ENCODE data around the gene ST3GAL5. TPM values are rescaled to one million over a fixed set of nuclear protein-coding genes. Genes with fewer than 3 reads are reported as not detected.

The ST3GAL5 gene
- total RNA-seq, 1 experiment from 2014 or later = 55.0 TPM

DNA sequence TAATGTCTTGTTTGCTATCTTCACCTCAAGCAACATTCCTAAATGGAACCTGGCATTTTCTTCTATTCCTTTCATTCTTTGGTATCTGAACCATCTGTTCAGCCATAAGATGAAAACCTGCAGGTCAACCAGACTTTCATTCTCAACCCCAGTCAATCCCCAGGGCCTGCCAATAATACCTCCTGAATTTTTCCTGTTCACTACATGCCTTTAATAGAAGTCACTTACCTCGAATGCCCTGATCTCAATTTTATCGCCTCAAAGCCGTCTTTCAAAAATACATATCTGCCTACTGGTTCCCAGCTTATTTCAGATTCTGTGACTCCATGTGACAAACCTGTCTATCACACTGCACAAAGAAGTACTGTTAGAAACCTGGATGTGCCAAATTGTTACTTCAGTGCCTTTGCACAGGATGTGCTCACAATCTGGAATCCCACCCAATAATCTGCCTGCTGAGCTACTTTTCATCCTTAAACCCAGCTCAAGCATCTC is 22.6 kb downstream of the ST3GAL5 start:
- DNase-seq (ENCODE audit: low read depth) = no peak

DNA sequence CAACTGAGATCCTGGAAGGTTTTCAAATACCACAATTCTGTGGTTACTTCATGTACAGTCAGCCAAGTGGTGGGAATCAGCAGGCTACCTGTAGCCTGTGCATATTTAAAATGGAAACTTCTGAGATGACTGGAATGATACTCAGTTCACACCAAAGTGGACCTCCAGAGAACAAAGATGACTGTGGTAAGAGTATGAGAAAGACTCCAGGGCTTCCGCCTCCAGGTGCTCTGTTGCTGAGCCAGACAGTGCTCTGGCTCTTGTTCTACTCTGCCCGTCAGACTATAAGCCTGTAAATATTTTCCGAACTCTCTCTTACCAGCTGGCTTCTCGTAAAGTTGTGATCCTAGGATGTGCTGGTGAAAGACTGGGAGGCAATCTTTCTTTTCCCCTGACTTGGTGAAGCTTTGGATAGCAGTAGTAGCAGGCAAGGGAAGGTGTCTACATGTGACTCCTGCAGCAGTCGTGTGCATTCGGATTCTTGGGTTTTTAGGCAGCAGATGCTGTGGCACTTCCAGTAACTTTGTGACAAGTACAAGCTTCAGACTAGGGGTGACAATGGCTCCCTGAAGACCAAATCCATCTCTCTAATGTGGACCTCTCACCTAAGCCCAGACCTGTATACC is 23.1 kb downstream of the ST3GAL5 start:
- DNase-seq (ENCODE audit: low read depth) = peak; percentile 28

DNA sequence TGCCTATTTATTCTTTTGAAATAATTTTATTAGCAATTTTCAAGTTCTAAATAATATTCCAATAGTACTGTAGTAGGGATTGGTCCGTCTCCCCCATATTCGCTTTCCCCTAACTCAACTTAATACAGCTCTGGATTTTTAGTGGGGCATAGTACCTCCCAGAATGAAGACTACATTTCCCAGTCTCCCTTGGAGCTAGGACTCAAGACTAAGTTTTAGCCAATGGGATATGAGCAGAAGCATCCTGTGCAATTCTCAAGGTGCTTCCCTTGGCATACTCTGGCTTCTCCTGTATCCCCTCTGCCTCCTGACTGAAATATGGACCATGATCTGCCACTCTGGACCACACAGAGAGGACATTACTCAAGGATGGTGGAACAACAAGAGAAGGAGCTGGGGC is 24.1 kb downstream of the ST3GAL5 start:
- DNase-seq (ENCODE audit: low read depth) = no peak

DNA sequence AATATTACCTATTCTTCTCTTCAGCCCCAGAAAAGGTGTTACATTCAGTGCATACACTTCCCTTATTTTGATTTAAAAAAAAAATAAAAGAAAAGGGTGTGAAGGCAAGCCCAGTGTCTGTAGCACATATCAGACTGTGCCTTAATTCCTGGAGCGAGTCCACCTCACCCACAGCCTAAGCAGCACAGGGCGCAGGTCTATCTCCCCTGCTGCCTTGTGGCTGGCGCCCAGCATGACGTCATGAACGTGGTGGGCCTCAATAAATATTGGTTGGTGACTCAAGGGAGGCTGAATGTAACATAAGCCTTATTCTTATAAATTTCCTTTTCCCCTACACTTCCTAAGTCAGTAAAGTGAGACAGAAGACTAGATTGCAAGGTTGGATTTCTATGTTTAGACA is 26.4 kb downstream of the ST3GAL5 start:
- DNase-seq (ENCODE audit: low read depth) = no peak

DNA sequence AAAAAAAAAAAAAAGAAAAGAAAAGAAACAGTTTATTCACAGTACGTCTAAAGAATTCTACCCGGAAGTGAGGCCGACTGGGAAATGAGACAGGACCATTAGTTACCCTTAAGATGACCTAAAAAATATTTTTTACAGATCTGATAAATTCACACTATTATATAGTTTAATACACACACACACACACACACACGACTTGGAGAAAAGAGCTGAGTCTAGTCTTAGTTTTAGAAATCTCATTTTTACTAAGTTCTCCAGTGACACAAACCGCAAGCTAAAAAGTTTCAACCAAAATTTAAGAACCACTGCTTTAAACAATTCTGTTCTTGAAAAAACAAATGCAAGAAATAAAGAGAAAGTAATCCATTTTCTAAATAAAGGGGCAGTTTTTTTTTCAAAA is 27.1 kb downstream of the ST3GAL5 start:
- no peak for DNase-seq (ENCODE audit: low read depth)

DNA sequence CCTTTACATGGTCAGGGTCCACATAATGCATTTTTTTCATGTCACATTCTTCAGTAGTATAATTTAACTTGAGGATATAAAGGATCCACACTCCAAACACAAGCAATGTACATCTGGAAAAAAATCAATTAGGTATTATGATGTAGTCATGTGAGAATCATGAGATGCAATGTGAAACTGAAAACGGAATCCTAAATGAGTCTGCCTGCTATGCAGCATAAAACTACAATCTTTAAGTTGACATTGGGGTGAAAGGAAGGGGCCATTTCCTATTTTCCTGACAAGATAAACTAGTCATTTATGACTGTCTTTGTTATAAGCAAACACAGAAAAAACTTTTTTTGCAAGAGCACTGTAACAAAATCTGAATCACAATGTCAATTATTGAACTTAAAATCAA is 27.6 kb downstream of the ST3GAL5 start:
- no peak for DNase-seq (ENCODE audit: low read depth)

DNA sequence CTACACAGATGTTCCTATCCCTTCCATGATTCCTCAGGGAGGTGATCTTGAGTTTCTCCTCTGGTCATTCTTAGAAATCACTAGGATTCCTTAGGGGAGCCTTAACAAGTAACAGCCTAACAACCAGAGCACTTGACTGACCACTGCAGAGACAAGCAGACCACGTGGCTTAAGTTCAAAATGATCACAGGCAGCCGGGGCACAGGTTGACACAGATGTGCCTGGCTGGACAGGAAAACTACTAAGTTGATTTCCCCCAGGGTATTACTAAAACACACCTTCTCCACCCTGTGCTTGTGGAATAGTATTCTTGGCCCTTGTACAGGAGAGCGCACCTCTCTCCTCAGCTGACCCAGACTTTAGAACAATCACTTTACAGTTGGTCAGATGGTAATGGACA is 29.9 kb downstream of the ST3GAL5 start:
- DNase-seq (ENCODE audit: low read depth) = no peak

DNA sequence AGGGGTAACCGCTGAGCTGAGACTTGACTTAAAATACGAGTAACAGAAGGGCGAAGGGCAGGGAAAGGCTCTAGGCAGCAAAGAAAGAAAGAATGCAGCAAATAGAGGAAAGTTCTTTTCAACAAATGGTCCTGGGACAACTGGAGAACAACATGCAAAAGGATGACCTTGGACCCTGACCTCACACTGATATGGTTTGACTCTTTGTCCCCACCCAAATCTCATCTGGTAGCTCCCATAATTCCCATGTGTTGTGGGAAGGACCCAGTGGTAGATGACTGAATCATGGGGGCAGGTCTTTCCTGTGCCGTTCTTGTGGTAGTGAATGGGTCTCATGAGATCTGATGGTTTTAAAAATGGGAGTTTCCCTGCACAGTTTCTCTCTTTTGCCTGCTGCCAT is 33.9 kb downstream of the ST3GAL5 start:
- no peak for DNase-seq (ENCODE audit: low read depth)

DNA sequence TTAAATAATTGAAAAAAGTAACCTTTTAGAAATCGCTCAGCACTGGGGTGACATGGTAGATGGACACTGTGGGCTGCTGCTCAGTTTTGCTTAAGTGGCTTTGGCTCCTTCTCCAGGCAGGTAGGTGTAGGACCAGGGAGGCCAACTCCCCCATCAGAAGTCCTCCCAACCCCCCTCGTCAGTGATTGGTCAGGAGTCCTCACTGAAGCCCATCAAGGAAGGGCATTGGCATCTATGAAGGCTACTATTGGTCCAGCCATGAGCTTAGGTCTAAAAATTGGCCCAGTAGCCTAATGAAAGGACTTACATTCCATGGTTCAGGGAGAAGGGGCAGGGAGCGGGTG is 34.7 kb downstream of the ST3GAL5 start:
- DNase-seq (ENCODE audit: low read depth) = no peak

DNA sequence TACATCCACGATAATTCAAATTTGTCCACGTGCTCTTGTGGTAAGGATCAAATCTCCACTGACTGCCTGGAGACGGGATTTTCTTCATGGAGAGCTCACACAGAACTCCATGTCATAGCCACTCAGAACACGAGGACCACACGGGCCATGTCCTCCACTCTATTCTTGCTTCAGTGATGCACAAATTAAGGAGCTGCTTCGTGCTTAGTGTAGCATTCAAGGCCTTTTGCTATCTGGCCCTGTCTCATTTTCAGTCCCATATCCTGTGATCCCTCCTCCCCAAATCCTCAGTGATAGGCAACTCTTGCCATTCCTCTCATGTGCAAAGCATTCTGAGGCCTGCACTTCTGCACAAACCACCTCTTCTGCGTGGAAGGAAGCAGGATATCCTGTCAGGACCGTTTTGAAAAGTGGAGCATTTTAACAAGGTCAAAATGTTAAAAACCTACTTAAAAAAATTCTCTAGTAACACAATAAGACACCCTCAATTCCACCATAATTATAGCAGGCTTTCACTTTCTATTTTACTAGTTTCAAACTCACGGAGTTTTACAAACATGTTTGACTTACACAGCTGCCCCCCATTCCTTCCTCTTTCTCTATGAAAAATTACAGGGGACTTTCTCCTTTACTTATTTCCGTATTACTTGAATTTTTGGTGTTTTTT is 35.2 kb downstream of the ST3GAL5 start:
- DNase-seq (ENCODE audit: low read depth) = no peak

DNA sequence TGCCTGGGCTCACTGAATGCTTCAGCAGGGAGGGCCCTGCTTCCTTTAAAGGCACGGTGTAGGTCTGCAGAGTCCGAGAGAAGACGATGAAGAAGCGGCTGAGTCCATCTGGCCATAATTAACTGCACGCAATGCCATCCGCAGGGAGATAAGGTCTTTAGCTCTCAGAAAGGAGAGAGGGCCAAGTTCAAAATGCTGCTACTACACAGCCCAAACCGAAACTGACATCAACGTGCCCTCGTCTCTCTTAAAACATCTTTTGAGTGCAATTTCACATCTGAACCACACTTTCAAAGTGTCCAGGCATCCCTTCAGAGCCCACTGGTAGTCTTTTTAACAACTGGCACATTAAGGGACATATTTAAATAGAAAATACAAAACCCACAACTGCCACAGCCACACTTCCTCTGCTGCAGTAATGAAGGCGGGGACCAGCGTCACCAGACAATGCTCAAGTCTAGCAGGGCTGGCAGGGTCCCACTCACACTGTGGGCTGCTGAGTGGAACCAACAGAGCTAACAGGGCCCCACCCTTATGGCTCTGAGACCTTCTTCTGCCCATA is 35.8 kb downstream of the ST3GAL5 start:
- DNase-seq (ENCODE audit: low read depth) = no peak

DNA sequence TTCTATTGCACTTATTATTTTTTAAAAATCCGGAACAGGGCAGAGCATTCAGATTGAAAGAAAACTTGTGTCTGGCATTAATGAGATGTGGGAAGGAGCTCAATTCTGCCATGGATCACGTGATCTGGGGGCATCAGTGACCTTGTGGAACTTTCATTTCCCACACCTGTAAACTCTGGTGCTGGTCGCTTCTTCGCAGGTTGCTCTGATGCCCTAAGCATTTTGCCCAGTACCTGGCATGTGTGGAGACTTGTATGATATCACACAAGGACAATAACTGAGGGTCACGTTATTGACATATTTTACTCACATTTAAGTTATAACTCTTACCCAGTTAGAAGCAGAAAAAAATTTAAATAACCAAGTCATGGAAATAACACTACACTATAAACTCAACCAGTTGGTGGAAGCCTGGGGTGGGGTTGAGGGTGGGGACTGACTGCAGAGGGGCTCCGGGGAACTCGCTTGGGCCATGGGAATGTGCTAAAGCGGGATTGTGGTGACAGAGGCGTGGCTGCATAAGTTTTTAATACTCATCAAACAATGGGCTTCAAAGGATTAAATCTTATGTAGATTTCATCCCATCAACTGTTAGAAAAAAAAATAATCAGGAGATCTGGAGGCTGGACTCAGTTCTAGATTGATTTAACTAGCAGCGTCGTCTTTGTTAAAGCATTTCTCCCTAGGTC is 36.5 kb downstream of the ST3GAL5 start:
- DNase-seq (ENCODE audit: low read depth) = no peak

DNA sequence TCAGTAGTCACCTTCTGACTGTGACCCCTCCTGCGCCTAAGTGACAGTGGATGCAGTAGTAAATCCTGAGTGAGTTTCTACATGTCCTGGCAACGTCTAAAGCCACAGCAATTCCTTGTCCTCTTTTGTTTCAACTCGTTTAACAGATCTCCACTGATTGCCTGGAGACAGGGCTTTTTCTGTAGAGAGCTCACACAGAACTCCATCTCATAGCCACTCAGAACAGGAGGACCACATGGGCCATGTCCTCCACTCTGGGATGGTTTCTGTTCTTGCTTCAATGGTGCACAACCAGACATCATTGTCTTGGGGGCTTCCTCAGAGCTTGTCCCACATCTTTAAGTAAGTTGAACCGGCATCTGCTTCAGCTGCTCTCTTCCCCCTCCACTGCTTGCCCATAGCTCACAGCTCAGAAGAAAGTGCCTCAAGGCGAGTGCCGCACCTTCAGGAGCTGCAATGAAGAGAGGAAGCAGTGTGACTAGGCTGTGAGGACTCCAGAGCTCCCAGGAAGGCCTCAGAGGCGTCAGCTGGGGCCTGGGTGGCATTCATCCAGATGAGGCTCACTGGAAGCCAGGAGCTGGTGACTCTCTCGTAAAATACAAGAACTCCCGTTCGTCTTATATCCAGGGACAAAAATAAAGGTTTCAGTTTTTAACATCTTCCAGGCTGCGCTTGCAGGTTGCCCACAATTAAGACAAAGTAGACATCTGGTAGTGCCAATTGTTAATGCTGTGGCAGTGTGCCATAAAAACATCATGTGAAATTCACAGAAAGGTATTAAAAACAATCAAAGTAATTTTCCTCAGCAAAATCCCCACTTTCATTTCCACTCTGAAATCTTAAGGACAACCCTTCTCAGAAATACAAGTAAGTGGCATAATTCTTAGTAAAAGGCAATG is 37.3 kb downstream of the ST3GAL5 start:
- no peak for DNase-seq (ENCODE audit: low read depth)

DNA sequence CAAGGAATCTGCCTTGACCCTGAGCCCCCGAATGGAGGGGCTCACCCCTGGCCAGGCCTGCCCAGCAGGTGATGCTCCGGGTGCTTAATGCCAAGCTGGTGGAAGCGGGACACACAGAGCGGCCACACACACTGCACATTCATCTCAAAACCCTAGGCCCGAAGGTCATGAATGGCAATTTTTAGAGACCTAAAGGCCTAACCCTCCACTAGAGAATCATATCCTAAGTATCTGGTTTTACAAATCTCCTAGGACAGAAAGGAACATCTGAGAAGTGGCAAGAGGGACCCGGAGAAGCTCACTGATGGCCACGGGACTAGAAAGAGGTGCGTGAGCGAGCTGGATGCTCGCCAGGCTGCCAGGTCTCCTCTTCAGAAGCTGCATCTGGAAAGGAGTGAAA is 38.3 kb downstream of the ST3GAL5 start:
- DNase-seq (ENCODE audit: low read depth) = no peak

DNA sequence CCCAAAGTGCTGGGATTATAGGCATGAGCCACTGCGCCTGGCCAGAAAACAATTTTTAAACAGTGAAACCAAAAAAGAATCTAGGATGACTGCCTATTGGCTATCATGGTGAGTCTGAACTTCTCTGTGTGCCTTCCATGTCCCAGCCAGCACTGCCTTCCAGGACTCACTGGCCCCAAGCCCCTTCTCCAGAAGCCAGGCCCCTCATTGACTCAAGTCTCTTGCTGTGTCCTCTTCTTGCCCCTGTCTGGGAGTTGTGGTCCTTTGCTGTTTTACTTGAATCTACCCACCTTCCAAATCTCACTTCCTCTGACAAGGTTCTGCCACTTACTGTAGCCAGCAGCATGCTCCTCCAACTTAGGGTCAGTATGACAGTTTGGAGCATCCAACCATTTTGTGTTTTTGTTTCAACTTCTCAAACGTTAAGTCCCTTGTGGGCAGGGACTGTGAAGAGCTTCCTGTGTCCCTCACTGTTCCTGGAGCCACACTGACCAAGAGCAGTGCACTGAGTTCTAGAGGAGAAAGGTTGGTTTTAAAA is 41.7 kb downstream of the ST3GAL5 start:
- no peak for DNase-seq (ENCODE audit: low read depth)

DNA sequence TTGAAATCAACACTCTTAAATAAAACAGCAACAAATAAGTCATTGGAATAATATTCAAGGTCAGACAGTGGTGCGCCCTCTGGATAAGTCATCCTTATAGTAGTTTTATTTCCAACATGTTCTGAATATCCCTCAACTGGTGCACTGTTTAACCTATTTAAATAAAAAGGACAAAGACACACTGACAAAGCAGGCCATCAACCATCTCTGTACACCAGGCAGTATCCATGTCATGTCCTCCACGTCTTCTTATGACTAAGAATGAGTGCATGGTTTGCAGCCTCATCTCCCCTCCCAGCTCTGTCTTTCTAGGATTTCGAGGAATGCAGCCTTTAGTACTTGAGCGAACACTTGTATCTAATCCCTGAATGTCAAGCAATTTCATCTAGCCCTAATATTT is 42.4 kb downstream of the ST3GAL5 start:
- DNase-seq (ENCODE audit: low read depth) = peak; percentile 91

DNA sequence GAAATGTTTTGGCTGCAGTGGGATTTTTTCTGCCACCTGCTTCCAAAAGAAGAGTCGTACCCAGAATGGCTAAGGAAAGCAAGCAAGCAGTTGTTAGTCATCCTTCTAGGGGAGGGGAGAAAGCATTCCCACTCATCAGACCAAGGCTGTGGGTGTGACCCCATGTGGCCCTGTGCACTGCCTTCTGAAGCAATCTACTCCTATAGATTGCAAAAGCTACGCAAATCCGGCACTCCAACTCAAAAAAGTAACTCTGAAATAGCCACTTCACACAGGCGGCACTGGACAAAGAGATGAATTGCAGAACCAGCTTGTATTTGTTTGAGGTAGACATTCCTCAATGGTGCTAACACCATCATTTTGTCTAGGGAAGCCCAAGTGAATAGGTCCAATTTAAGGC is 44.3 kb downstream of the ST3GAL5 start:
- no peak for DNase-seq (ENCODE audit: low read depth)

DNA sequence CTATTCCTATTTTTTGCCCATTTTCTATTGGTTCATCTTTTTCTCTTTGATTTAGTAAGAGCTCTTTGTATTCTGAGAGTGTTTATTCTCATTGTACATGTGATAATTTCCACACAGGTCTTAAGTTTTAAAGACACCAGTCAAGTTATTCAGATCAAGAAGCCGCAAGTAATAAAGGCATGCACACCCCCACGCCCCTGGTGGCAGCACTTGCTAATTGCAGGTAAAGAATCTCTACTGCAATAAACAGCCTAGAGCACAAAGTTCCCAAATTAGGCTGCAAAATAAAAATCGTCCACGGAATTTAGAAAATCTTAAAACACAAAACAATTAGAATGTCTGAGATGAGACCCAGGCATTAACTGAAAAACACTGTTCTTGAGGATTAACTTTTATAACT is 45.2 kb downstream of the ST3GAL5 start:
- no peak for DNase-seq (ENCODE audit: low read depth)

DNA sequence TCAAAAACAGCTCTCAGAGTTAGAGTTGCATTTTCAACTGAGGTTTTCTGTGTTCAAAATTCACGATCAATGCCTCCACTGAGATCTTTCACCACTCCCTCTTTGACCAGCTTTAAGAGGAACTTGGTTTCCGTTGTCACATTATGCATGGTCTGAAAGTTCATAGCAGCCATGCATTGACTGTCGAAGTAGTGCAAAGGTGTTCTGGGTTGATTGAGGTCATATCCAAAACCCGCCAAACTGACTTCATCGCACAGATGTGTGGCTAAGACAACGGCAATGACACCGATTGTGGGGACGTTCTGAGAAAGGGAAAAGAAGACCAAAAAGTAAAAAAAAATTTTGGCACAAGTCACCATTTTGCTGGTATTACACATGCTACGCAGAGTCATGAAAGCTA is 48.7 kb downstream of the ST3GAL5 start:
- no peak for DNase-seq (ENCODE audit: low read depth)

DNA sequence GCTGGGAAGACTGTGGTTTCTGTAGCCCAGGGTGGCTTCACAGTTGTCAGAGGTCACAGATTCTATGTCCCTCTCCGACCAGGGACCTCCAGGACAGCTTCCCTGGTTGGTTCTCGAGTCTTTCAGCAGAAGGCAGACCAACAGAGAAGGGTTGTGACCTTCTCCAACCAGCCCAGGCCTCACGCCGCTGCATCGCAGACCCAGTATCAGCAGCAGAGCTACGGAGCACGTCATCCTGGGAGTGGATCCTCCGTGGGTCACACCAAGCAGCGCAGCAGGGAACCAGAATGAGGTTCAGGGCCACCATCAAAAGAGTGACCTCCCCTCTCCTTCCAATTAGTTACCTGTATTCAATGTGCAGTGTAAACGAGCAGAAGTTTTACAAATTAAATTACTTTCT is 49.3 kb downstream of the ST3GAL5 start:
- DNase-seq (ENCODE audit: low read depth) = no peak

DNA sequence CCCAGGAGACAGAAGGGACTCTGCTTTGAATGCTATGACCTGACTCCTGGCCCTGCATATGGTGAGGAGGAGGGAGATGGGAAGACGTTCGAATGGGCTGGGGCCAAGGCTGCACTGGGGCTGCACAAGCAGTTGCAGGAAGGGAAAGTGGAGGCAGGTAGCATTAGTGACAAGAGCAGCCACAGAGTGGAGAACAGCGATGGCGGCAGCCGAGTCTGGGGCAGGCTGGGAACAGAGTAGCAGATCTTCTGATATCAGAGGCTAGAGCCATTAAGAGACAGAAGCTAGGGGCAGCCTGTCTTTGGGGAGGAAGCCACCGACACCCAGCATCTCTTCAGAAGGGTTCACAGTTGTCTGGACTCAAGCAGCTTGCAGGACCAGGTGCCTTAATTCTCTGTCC is 50.1 kb downstream of the ST3GAL5 start:
- DNase-seq (ENCODE audit: low read depth) = no peak

All from LHCN-M2 (cell line).